ENCODE data around the gene SLC6A13.

- TF ChIP-seq CTCF (IDR thresholded peaks at IDR 0.05) (no peak), POLR2A (IDR thresholded peaks at IDR 0.05) (no peak)
Measured at GRCh38 chr12:174124-174523, 88.5 kb downstream of the SLC6A13 start.

All from Peyer's patch (tissue), 4 donors.